CD4-positive, alpha-beta T cell (primary cell): ENCODE measurements around the gene RIPOR1. TPM values are rescaled to one million over a fixed set of nuclear protein-coding genes. Genes with fewer than 3 reads are reported as not detected.

ENCODE experiments used
- ATAC-seq: fragments of 200-7000 bp; cut with Tn5 transposase; one replicate; pipeline ENCODE4 v1.10.0; 2022; ENCODE audit warnings: mild to moderate bottlenecking; ENCODE audit not compliant: poor library complexity
- CTCF ChIA-PET: fragments of 350-600 bp; sonication (Branson Sonifier 250); formaldehyde crosslinking; loops from one replicate; lab custom pipeline; 2021; ENCODE audit warnings: antibody characterized with exemption, inconsistent platforms; lab: Charles Lee
- POLR2A ChIA-PET: fragments of 350-600 bp; sonication (Branson Sonifier 250); formaldehyde crosslinking; loops from one replicate; lab custom pipeline; 2021; ENCODE audit warnings: antibody characterized with exemption, inconsistent platforms; lab: Charles Lee
- DNase-seq, 14 experiments: peaks; one replicate each; pipeline ENCODE4 v3.0.0-alpha.2; 2013 to 2020; ENCODE audit warnings: mixed read lengths in 2 of 14
- H3K27ac ChIP-seq, 2 donors: one replicate each; pipeline versions ENCODE4 v1.5.1 to v1.7.0; 2013; ENCODE audit warnings: low read length in 2 of 2, low read depth in 1 of 2, mild to moderate bottlenecking in 1 of 2
- H3K27me3 ChIP-seq, 2 experiments: 1 replicate in 1 of 2; 2 replicates in 1 of 2; pipeline versions ENCODE4 v1.6.1 to v1.7.0; 2013; ENCODE audit warnings: low read length in 2 of 2, control low read depth in 1 of 2, mild to moderate bottlenecking in 1 of 2, moderate library complexity in 1 of 2; ENCODE audit not compliant: insufficient read depth in 2 of 2, control insufficient read depth in 1 of 2
- H3K36me3 ChIP-seq: one replicate; pipeline ENCODE4 v1.6.1; 2013; ENCODE audit warnings: low read length, control low read depth; ENCODE audit not compliant: insufficient read depth
- H3K4me1 ChIP-seq: one replicate; pipeline ENCODE4 v1.6.1; 2013; ENCODE audit warnings: low read length, control low read depth; ENCODE audit not compliant: insufficient read depth
- H3K4me3 ChIP-seq: one replicate; pipeline ENCODE4 v1.5.1; 2013; ENCODE audit warnings: mild to moderate bottlenecking, low read length, moderate library complexity
- H3K9me3 ChIP-seq, 2 experiments: 1 replicate in 1 of 2; 2 replicates in 1 of 2; pipeline versions ENCODE4 v1.6.1 to v1.7.0; 2013; ENCODE audit warnings: low read length in 2 of 2, mild to moderate bottlenecking in 2 of 2, control low read depth in 1 of 2, moderate library complexity in 1 of 2; ENCODE audit not compliant: control insufficient read depth in 1 of 2, insufficient read depth in 1 of 2
- H3K27ac Mint-ChIP-seq: one replicate; pipeline ENCODE4 v1.8.0; 2020; ENCODE audit warnings: mixed read lengths
- H3K27me3 Mint-ChIP-seq: one replicate; pipeline ENCODE4 v1.8.0; 2021; ENCODE audit warnings: mixed read lengths
- H3K36me3 Mint-ChIP-seq: one replicate; pipeline ENCODE4 v1.8.0; 2021; ENCODE audit warnings: low read depth, mixed read lengths
- H3K4me1 Mint-ChIP-seq: one replicate; pipeline ENCODE4 v1.8.0; 2021; ENCODE audit warnings: low read depth, mixed read lengths
- H3K4me3 Mint-ChIP-seq: one replicate; pipeline ENCODE4 v1.8.0; 2020; ENCODE audit warnings: mild to moderate bottlenecking, mixed read lengths
- H3K9me3 Mint-ChIP-seq: one replicate; pipeline ENCODE4 v1.8.0; 2020; ENCODE audit warnings: mixed read lengths
- intact Hi-C, 2 experiments: fragments of 100-400 bp; cut with DNase I in 1 of 2; cut with micrococcal nuclease in 1 of 2; formaldehyde crosslinking; loops; one replicate each; pipeline versions ENCODE4 v1.15.1 to v1.9.0; 2023 to 2025; cut with DNase I, micrococcal nuclease
- total RNA-seq, 174 experiments: library from RNA in 2 of 174; stranded (reverse) in 2 of 174; gene quantifications; one replicate each; pipeline ENCODE4 v1.2.3 and lab custom pipeline; 2021 to 2026
- TF ChIP-seq, protein P1 (sequence below): fragments of 200-600 bp; IDR thresholded peaks from one replicate; pipeline ENCODE4 v1.8.0; 2022; ENCODE audit warnings: antibody characterized with exemption, mild to moderate bottlenecking

The RIPOR1 gene
- total RNA-seq, 2 experiments from 2014 or later = 21.3 to 25.4 TPM

DNA sequence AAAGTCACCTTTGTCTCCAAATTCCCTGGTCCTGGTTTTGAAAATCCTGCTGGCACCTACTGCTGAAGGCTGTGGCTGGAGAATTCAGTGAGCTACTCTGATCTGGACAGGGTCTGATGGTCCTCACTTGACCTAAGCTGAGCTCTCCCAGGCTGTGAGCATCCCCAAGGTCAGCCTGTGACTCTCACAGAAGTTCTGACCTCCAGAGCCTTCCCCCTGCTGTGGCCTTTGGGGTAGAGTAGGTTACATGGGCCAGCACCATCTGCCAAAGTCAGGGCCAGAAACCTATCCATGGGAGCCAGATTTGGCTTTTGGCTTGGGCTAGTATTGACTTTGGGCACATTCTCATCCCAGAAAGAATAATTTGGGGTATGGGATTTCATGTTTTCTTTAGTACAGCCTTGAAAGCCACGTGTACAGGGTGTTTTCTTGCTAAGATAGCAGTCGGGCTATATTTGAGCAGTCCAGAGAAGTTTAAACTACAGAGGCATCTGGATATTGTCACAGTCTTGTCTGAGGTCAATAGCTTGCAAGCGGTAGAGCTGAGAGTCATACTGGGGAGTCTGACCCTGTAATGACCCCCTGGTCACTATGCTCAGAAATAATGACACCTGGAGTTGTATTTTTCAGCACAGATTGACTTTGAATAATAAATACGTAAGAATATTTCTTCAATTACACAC, 39.1 kb upstream of the RIPOR1 start:
- Histone ChIP-seq H3K27ac (no peak overlapping the region), H3K4me3 (no peak overlapping the region), H3K9me3 (no peaks in the 10 kb centered on the region), H3K36me3 (peaks cover 21% of the 10 kb centered on the region), H3K4me1 (peaks cover 15% of the 10 kb centered on the region), H3K27me3 (no peaks in the 10 kb centered on the region)
- ChIA-PET POLR2A (interaction anchor here (2.0 kb wide), 1 partner anchor 156 kb away, joined by 4 read pairs; the partner anchor contains the start of gene CARMIL2), CTCF (interaction anchor here (0.7 to 6.0 kb wide), 6 partner anchors 8 to 841 kb away, joined by 3 to 46 read pairs (median 6); partner anchors contain the start of gene ATP6V0D1)
- intact Hi-C loops = no loop called here
- TF ChIP-seq, protein P1, sequence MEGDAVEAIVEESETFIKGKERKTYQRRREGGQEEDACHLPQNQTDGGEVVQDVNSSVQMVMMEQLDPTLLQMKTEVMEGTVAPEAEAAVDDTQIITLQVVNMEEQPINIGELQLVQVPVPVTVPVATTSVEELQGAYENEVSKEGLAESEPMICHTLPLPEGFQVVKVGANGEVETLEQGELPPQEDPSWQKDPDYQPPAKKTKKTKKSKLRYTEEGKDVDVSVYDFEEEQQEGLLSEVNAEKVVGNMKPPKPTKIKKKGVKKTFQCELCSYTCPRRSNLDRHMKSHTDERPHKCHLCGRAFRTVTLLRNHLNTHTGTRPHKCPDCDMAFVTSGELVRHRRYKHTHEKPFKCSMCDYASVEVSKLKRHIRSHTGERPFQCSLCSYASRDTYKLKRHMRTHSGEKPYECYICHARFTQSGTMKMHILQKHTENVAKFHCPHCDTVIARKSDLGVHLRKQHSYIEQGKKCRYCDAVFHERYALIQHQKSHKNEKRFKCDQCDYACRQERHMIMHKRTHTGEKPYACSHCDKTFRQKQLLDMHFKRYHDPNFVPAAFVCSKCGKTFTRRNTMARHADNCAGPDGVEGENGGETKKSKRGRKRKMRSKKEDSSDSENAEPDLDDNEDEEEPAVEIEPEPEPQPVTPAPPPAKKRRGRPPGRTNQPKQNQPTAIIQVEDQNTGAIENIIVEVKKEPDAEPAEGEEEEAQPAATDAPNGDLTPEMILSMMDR = no peak
- Mint-ChIP-seq H3K4me3 (no peak overlapping the region), H3K36me3 (peaks cover 28% of the 10 kb centered on the region), H3K27ac (peak overlapping the region; percentile 77), H3K27me3 (no peaks in the 10 kb centered on the region), H3K4me1 (peaks cover 26% of the 10 kb centered on the region), H3K9me3 (no peaks in the 10 kb centered on the region)
- no peak for DNase-seq
- no peak for ATAC-seq

DNA sequence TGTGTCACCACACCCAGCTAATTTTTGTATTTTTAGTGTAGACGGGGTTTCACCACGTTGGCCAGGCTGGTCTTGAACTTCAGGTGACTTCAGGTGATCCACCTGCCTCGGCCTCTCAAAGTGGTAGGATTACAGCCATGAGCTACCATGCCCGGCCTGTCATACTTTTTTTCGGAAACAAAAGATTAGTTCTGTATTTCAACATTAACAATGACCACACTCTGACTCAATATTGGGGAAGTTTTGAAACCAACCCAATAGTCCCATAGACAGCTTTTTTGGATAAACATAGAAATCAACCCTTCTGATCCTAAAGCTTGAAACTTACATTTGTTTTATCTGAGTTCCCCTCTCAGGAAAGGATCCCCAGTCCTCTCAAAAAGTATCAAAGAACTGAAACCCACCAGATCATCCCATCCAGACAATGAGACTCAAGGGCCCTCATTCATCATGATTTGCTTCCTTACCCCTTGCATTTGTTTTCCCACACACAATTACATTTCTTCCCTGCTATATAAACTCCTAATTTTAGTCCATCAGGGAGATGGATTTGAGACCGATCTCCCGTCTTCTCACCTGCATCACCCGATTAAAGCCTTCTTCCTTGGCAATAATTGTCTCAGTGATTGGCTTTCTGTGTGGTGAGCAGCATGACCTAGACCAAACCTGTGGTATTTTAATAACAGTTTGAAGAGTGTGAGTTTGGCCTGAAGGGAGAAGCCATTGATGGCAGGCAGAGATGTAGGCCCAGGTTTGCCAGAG, 38.1 kb upstream of the RIPOR1 start:
- H3K27ac Mint-ChIP-seq = peak overlapping the region; percentile 77
- peaks cover 19% of the 10 kb centered on the region for H3K36me3 ChIP-seq
- H3K36me3 Mint-ChIP-seq = peaks cover 25% of the 10 kb centered on the region
- H3K4me1 Mint-ChIP-seq = peaks cover 28% of the 10 kb centered on the region
- ATAC-seq (no peak), DNase-seq (peak in 3 of 14 experiments; percentile 13 to 48 (median 40))
- no peak overlapping the region for H3K4me3 ChIP-seq
- no peaks in the 10 kb centered on the region for H3K27me3 ChIP-seq
- H3K4me3 Mint-ChIP-seq = no peak overlapping the region
- H3K9me3 ChIP-seq = no peaks in the 10 kb centered on the region
- H3K27me3 Mint-ChIP-seq = no peaks in the 10 kb centered on the region
- TF ChIP-seq, protein P1 = no peak
- H3K9me3 Mint-ChIP-seq = no peaks in the 10 kb centered on the region
- POLR2A ChIA-PET = interaction anchor here (0.8 to 1.1 kb wide), 2 partner anchors 10 to 14 kb away, joined by 3 read pairs; partner anchors contain the start of gene ATP6V0D1
- peaks cover 14% of the 10 kb centered on the region for H3K4me1 ChIP-seq
- CTCF ChIA-PET = interaction anchor here (0.6 to 6.0 kb wide), 5 partner anchors 9 to 224 kb away, joined by 3 to 46 read pairs (median 8); partner anchors contain the start of gene ATP6V0D1
- intact Hi-C loops = no loop called here
- H3K27ac ChIP-seq = no peak overlapping the region

DNA sequence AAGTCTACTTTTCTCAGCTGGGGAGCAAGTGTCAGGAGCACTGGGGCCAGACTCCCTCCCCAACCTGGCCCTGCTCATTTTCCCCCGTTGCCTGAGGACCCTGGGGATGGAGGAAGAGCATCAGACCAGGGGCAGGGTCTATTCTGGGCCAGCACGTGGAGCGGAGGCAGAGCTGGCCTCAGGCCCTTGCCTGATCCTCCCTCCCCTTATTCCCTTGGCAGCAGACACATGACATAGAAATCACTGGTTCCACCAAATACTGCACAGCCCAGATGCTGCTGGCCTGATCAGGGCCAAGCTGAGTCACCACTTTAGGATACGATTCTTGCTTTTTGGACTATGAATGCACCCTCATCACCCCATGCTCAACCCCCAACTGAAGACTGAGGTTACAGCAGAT, 29.5 kb upstream of the RIPOR1 start:
- TF ChIP-seq, protein P1 = no peak
- POLR2A ChIA-PET = no interaction called here
- H3K4me1 Mint-ChIP-seq = peaks cover 15% of the 10 kb centered on the region
- ATAC-seq (no peak), DNase-seq (no peak)
- no peaks in the 10 kb centered on the region for H3K9me3 ChIP-seq
- peak overlapping the region; percentile 32 for H3K27ac Mint-ChIP-seq
- no peaks in the 10 kb centered on the region for H3K27me3 Mint-ChIP-seq
- no peak overlapping the region for H3K4me3 ChIP-seq
- peaks cover 8% of the 10 kb centered on the region for H3K36me3 ChIP-seq
- no peaks in the 10 kb centered on the region for H3K27me3 ChIP-seq
- H3K4me1 ChIP-seq = peaks cover 14% of the 10 kb centered on the region
- no peak overlapping the region for H3K27ac ChIP-seq
- intact Hi-C loops = no loop called here
- H3K9me3 Mint-ChIP-seq = no peaks in the 10 kb centered on the region
- CTCF ChIA-PET = interaction anchor here (1.7 to 2.4 kb wide), 2 partner anchors 15 to 22 kb away, joined by 8 to 11 read pairs; no protein-coding TSS in a partner anchor
- peaks cover 8% of the 10 kb centered on the region for H3K36me3 Mint-ChIP-seq
- no peak overlapping the region for H3K4me3 Mint-ChIP-seq
